Cardiac muscle cell (in vitro differentiated cells and primary cell): Measurements from ENCODE around the gene FANCI. TPM values are rescaled to one million over a fixed set of nuclear protein-coding genes. Genes with fewer than 3 reads are reported as not detected.

Experiments used
- DNase-seq, 2 donors: peaks; one replicate each; pipeline versions ENCODE4 v3.0.0 to v3.0.0-alpha.2; 2010 to 2017; ENCODE audit warnings: low read depth in 1 of 2, low spot score in 1 of 2
- H3K27ac ChIP-seq: fragments of 200-600 bp; sonication (generic); 2 replicates; pipeline ENCODE4 v1.5.1; 2016
- H3K27me3 ChIP-seq: fragments of 200-600 bp; sonication (generic); 2 replicates; pipeline ENCODE4 v1.6.0; 2016; ENCODE audit warnings: control low read depth
- H3K36me3 ChIP-seq: fragments of 200-600 bp; sonication (generic); 2 replicates; pipeline ENCODE4 v1.5.1; 2016; ENCODE audit warnings: control low read depth
- H3K4me1 ChIP-seq: fragments of 200-600 bp; sonication (generic); 2 replicates; pipeline ENCODE4 v1.8.1; 2017; ENCODE audit warnings: low read depth, mild to moderate bottlenecking, mixed run types
- H3K4me3 ChIP-seq: fragments of 200-600 bp; sonication (generic); 2 replicates; pipeline ENCODE4 v1.5.1; 2016; ENCODE audit warnings: mild to moderate bottlenecking
- H3K9me3 ChIP-seq: fragments of 200-600 bp; sonication (generic); 2 replicates; pipeline ENCODE4 v1.5.1; 2017; ENCODE audit warnings: low read depth, mild to moderate bottlenecking, control low read depth
- CTCF ChIP-seq: IDR thresholded peaks from 2 replicates; pipeline ENCODE4 v1.5.1; 2012; ENCODE audit warnings: low read depth, mild to moderate bottlenecking, low read length
- polyA plus RNA-seq: library from polyadenylated mRNA; unstranded; fragments of >200 nt; fragmentation: Nextera tagmentation; extraction: Ambion mirVana; gene quantifications from 2 replicates; pipeline ENCODE4 v1.2.1, GENCODE V29; 2016
- total RNA-seq: library from RNA; depleted of rRNA; stranded (reverse); fragments of >200 nt; gene quantifications from 2 replicates; pipeline ENCODE4 v1.2.3, GENCODE V29; 2016

The FANCI gene
- total and polyA plus RNA-seq, 2 experiments from 2014 or later = 13.3 to 22.8 TPM

- no peak for DNase-seq
- H3K36me3 ChIP-seq = peaks cover 42% of the 10 kb centered on the region
- H3K4me1 ChIP-seq = no peaks in the 10 kb centered on the region
- no peak for TF ChIP-seq CTCF
- peaks cover 3% of the 10 kb centered on the region for H3K27me3 ChIP-seq
- no peak overlapping the region for H3K27ac ChIP-seq
- H3K9me3 ChIP-seq = no peaks in the 10 kb centered on the region
- H3K4me3 ChIP-seq = peak overlapping the region; percentile 59
Measured at GRCh38 chr15:89333011-89333860, 89.5 kb downstream of the FANCI start.

GRCh38 chr15:89333959-89334509 is 90.3 kb downstream of the FANCI start:
- H3K27me3 ChIP-seq = peaks cover 6% of the 10 kb centered on the region
- H3K36me3 ChIP-seq = peaks cover 35% of the 10 kb centered on the region
- H3K9me3 ChIP-seq = no peaks in the 10 kb centered on the region
- no peak for DNase-seq
- H3K27ac ChIP-seq = peak overlapping the region; percentile 80
- H3K4me3 ChIP-seq = peak overlapping the region; percentile 59
- no peaks in the 10 kb centered on the region for H3K4me1 ChIP-seq
- no peak for TF ChIP-seq CTCF

- Histone ChIP-seq H3K27me3 (peaks cover 6% of the 10 kb centered on the region), H3K36me3 (peaks cover 28% of the 10 kb centered on the region), H3K4me1 (no peaks in the 10 kb centered on the region), H3K9me3 (no peaks in the 10 kb centered on the region), H3K27ac (peak within 1 kb of the TSS; percentile 80), H3K4me3 (peak within 1 kb of the TSS; percentile 59)
- peak; percentile 98 to 100 for DNase-seq
- no peak for TF ChIP-seq CTCF
Measured at GRCh38 chr15:89334510-89335297, 90.9 kb downstream of the FANCI start, which contains the start of gene POLG. Gene POLG (minus strand): TSS chr15:89334824. CDS start chr15:89333754, 1,070 bp downstream.

- peak overlapping the region; percentile 38 for H3K4me3 ChIP-seq
- TF ChIP-seq CTCF = no peak
- H3K4me1 ChIP-seq = no peaks in the 10 kb centered on the region
- peak overlapping the region; percentile 4 for H3K27ac ChIP-seq
- H3K36me3 ChIP-seq = peaks cover 21% of the 10 kb centered on the region
- H3K9me3 ChIP-seq = no peaks in the 10 kb centered on the region
- H3K27me3 ChIP-seq = peaks cover 11% of the 10 kb centered on the region
- peak in 1 of 2 donors; percentile 40 for DNase-seq
Measured at GRCh38 chr15:89335298-89336041, 91.7 kb downstream of the FANCI start.

- no peak for DNase-seq
- H3K27ac ChIP-seq = no peak overlapping the region
- no peak for TF ChIP-seq CTCF
- no peak overlapping the region for H3K4me3 ChIP-seq
- no peaks in the 10 kb centered on the region for H3K9me3 ChIP-seq
- H3K4me1 ChIP-seq = no peaks in the 10 kb centered on the region
- H3K36me3 ChIP-seq = peaks cover 3% of the 10 kb centered on the region
- H3K27me3 ChIP-seq = peaks cover 15% of the 10 kb centered on the region
Measured at GRCh38 chr15:89338036-89338435, 94.3 kb downstream of the FANCI start.
